T-helper 17 cell (primary cell): ENCODE measurements around the gene BBOF1. TPM values are rescaled to one million over a fixed set of nuclear protein-coding genes. Genes with fewer than 3 reads are reported as not detected.
"Not testable (repeated sequence)": the region's sequence is repeated elsewhere in the genome, so short reads cannot be mapped to it uniquely, and the experiment has no call there.

Experiments used
- ATAC-seq: fragments of 150-1000 bp; cut with Tn5 transposase; 2 replicates; pipeline ENCODE4 v1.10.0; 2021; ENCODE audit warnings: mild to moderate bottlenecking, moderate library complexity
- DNase-seq, 3 donors: peaks; one replicate each; pipeline versions ENCODE4 v3.0.0 to v3.0.0-alpha.2; 2020 to 2021
- H3K9me3 ChIP-seq: one replicate; pipeline ENCODE4 v1.7.0; 2013; ENCODE audit warnings: low read length, mild to moderate bottlenecking; ENCODE audit not compliant: control insufficient read depth, poor library complexity, severe bottlenecking
- H3K27ac Mint-ChIP-seq: one replicate; pipeline ENCODE4 v1.8.0; 2022; ENCODE audit warnings: mild to moderate bottlenecking, moderate library complexity, mixed read lengths
- H3K27me3 Mint-ChIP-seq: one replicate; pipeline ENCODE4 v1.8.0; 2022; ENCODE audit warnings: mixed read lengths
- H3K36me3 Mint-ChIP-seq: one replicate; pipeline ENCODE4 v1.8.0; 2022; ENCODE audit warnings: low read depth, mixed read lengths
- H3K4me1 Mint-ChIP-seq: one replicate; pipeline ENCODE4 v1.8.0; 2022; ENCODE audit warnings: mild to moderate bottlenecking, mixed read lengths
- H3K4me3 Mint-ChIP-seq: one replicate; pipeline ENCODE4 v1.8.0; 2022; ENCODE audit warnings: mild to moderate bottlenecking, moderate library complexity, mixed read lengths
- total RNA-seq, 4 donors: library from RNA in 2 of 4; stranded (reverse) in 2 of 4; gene quantifications; one replicate each; pipeline ENCODE4 v1.2.3 and lab custom pipeline; 2022 to 2026

BBOF1 gene
- total RNA-seq, 2 donors from 2014 or later: 2.5 to 2.8 TPM

DNA sequence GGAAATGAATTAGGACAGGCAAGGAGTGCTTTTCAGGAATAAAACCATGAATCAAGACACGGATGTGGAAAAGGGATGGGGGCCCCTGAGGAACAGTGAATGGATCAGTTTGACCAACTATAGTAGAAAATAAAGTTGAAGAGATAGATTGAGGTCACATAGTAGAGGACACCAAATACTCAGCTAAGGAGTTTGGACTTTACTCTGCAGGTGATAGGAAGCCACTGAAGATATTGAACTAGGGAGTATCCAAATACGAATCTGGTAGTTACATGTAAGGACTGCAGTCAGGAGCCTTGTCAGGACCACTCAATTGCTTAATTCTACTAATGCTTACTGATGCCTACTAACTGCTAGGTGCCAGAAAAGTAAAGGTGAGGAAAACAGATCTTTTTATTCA, 20.4 kb upstream of the BBOF1 start:
- no peak overlapping the region for H3K27ac Mint-ChIP-seq
- DNase-seq (no peak), ATAC-seq (no peak)
- no peak overlapping the region for H3K4me3 Mint-ChIP-seq
- H3K27me3 Mint-ChIP-seq: no peaks in the 10 kb centered on the region
- H3K9me3 ChIP-seq: no peaks in the 10 kb centered on the region
- H3K36me3 Mint-ChIP-seq: peaks cover 12% of the 10 kb centered on the region
- peaks cover 10% of the 10 kb centered on the region for H3K4me1 Mint-ChIP-seq

DNA sequence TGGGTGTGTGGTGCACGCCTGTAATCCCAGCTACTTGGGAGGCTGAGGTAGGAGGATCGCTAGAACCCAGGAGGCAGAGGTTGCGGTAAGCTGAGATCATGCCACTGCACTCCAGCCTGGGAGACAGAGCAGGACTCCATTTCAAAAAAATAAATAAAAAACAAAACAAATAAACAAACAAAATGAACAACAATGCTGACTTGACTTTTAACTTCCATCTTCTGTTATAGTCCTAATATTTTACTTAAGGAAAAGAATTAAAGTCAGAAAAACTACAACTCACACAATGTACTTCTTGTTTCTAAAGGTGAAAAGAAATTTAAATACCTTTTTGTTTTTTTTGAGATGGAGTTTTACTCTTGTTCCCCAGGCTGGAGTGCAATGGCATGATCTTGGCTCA, 13.5 kb upstream of the BBOF1 start:
- H3K9me3 ChIP-seq, H3K27me3 Mint-ChIP-seq, H3K36me3 Mint-ChIP-seq, H3K4me3 Mint-ChIP-seq, H3K4me1 Mint-ChIP-seq, ATAC-seq, DNase-seq: not testable (repeated sequence)
- H3K27ac Mint-ChIP-seq: peak overlapping the region; percentile 6

DNA sequence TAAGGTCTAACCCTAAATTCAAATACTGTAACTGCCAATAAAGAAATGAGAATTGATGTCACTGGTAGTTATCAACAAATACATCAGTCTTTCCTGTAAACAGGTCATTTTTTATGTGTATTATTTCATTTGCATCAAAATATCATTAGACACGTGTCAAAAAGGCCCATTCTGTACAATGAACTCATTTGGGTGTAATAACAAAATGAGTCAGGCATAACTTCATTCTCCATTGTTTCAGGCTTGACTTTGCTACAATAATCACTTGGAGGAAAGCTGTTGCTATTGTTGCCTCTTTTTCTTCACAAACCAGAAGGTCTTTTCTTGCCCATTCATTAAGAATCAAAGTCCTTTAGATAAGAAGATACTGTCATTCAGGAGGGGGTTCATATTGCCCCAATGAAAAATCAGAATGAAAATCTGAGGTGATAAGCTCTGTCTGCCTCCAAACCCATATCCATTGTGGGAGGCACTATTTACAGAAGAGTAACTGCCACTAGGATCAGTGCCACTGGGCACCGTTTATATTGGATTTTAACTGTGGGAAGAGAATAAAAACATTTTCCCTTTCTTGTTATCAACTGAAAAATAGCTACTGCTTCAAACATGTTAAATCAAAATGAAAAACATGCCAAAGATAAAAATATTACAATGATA, 10.2 kb upstream of the BBOF1 start:
- no peaks in the 10 kb centered on the region for H3K9me3 ChIP-seq
- ATAC-seq (no peak), DNase-seq (no peak)
- no peak overlapping the region for H3K27ac Mint-ChIP-seq
- H3K4me1 Mint-ChIP-seq: peaks cover 2% of the 10 kb centered on the region
- peaks cover 6% of the 10 kb centered on the region for H3K36me3 Mint-ChIP-seq
- H3K4me3 Mint-ChIP-seq: no peak overlapping the region
- H3K27me3 Mint-ChIP-seq: no peaks in the 10 kb centered on the region

DNA sequence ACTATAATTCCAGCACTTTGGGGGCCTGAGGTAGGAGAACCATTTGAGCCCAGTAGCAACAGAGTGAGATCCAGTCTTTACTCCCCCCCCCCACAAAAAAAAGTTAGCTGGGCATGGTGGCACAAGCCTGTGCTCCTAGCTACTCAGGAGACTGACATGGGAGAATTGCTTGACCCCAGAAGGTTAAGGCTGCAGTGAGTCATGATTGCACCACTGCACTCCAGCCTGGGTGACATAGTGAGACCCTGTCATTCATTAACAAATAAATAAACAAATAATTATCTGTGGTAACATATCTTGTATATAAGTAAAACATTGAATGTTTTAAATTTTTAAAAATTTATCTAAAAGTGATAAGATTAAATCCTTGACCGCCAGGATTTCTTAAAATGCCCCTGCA, 4.8 kb upstream of the BBOF1 start:
- H3K36me3 Mint-ChIP-seq: peaks cover 6% of the 10 kb centered on the region
- H3K27me3 Mint-ChIP-seq: no peaks in the 10 kb centered on the region
- no peaks in the 10 kb centered on the region for H3K9me3 ChIP-seq
- H3K27ac Mint-ChIP-seq: no peak overlapping the region
- H3K4me3 Mint-ChIP-seq: no peak overlapping the region
- ATAC-seq: no peak
- no peak for DNase-seq
- H3K4me1 Mint-ChIP-seq: peaks cover 8% of the 10 kb centered on the region

DNA sequence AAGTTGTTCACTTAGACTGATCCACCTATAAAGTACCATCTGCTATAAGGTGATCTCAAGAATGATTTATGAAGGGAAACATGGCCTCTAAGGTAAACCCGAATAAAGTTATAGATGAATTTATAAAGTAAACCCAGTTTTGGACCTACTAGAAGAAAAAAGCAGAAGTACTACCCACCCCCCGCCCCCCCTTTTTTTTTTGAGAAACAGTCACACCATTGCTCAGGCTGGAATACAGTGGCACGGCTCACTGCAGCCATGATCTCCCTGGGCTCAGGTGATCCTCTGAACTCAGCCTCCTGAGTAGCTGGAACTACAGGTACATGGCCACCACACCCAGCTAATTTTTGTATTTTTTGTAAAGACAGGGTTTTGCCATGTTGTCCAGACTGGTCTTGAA, 4.0 kb upstream of the BBOF1 start:
- H3K4me1 Mint-ChIP-seq: peaks cover 9% of the 10 kb centered on the region
- peak overlapping the region; percentile 2 for H3K27ac Mint-ChIP-seq
- DNase-seq: no peak
- H3K36me3 Mint-ChIP-seq: peaks cover 6% of the 10 kb centered on the region
- H3K4me3 Mint-ChIP-seq: no peak overlapping the region
- ATAC-seq: no peak
- no peaks in the 10 kb centered on the region for H3K9me3 ChIP-seq
- H3K27me3 Mint-ChIP-seq: no peaks in the 10 kb centered on the region

DNA sequence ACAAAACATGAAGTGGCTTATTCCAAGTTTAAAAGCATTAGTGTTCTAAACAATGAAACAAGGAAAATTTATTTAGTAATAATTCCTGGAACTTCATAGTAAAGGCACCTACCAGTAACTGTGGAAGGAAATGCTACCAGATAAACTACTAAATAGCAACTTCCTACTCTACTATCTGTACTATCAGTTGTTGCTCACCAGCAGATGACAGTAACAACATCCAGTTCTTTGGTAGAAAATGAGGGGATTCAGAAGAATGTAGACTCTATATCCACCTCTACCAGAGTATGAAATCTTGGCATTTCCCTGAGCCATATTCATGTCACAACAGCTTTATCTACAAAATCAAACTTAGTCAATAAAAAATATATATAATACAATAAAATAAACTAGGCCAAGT, 3.2 kb upstream of the BBOF1 start:
- H3K4me3 Mint-ChIP-seq: no peak overlapping the region
- ATAC-seq (no peak), DNase-seq (no peak)
- H3K27ac Mint-ChIP-seq: no peak overlapping the region
- H3K4me1 Mint-ChIP-seq: peaks cover 9% of the 10 kb centered on the region
- H3K36me3 Mint-ChIP-seq: peaks cover 6% of the 10 kb centered on the region
- H3K27me3 Mint-ChIP-seq: no peaks in the 10 kb centered on the region
- H3K9me3 ChIP-seq: no peaks in the 10 kb centered on the region

DNA sequence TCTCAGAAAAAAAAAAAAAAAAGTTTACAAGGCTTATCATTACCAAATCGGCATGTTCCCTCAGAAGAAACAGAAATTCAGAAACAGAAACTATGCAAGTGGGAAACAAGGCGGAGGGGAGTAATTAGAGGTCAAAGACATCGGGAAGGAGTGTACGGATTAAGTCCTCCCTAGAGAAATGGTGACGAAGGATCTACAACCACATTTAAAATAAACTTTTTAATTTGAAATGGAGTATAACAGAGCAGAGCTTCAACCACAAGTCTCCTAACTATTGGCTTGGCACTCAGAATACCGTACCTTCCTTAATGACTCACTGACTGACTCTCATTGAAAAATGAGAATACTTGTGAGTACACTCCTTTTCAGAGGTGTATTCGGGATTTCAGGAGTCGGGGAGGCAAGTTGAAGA, 969 bp upstream of the BBOF1 start:
- Mint-ChIP-seq H3K4me3 (peak overlapping the region; percentile 95), H3K27me3 (no peaks in the 10 kb centered on the region), H3K4me1 (peaks cover 9% of the 10 kb centered on the region), H3K36me3 (peaks cover 2% of the 10 kb centered on the region), H3K27ac (peak overlapping the region; percentile 93)
- no peaks in the 10 kb centered on the region for H3K9me3 ChIP-seq
- ATAC-seq: peak; percentile 15
- DNase-seq: no peak

DNA sequence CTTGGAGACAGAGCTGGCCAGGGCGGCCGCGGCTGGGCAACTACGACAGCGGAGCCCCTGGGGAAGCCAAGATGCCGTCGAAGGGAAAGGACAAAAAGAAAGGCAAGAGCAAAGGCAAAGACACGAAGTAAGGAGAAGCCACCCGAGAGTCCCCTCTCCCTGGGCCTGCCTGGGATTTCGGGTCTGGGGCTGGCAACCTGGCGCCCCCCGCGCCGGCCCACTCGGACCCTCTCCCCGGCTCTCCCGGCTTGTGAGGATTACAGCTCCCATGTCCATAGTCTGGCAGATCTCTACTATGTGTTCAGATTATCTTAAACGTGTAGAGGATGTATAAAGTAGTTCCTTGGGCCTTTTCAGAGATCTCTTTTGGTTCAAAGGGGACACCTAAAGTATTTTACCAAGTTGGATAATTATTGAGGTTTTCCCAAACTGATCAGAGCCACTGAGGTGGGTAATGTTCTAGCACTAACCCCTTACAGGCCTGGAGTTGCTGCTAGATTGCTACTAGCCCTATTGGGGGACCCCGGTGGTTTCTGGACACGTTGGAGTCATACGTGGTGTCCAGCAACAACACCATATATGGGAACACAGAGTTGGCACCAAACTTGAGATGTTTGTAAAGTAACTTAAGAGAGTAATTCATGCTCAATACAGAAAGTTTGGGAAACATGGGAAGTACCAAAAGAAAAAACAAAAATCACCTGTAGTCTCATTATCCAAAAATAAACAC, 424 bp downstream of the BBOF1 start:
- H3K9me3 ChIP-seq: no peaks in the 10 kb centered on the region
- DNase-seq (no peak), ATAC-seq (no peak)
- Mint-ChIP-seq H3K4me1 (peaks cover 8% of the 10 kb centered on the region), H3K36me3 (no peaks in the 10 kb centered on the region), H3K27ac (peak overlapping the region; percentile 93), H3K4me3 (peak overlapping the region; percentile 95), H3K27me3 (no peaks in the 10 kb centered on the region)

DNA sequence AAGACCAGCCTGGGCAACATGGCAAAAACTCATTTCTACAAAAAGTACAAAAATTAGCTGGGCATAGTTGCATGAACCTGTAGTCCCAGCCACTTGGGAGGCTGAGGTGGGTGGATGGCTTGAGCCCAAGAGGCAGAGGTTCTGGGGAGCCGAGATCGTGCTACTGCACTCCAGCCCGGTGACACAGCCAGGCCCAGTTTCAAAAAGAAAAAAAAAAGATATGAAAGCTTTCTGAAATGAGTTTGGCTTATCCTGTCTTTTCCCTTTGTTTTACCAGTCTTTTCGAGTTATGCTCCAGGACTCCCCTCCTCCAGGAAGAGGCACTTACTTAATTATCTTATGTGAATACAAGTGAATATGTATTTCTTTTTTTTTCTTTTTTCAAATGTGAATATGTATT, 3.2 kb downstream of the BBOF1 start:
- Mint-ChIP-seq H3K27ac (no peak overlapping the region), H3K4me1 (peaks cover 8% of the 10 kb centered on the region), H3K4me3 (no peak overlapping the region), H3K27me3 (no peaks in the 10 kb centered on the region), H3K36me3 (no peaks in the 10 kb centered on the region)
- DNase-seq (no peak), ATAC-seq (no peak)
- no peaks in the 10 kb centered on the region for H3K9me3 ChIP-seq

DNA sequence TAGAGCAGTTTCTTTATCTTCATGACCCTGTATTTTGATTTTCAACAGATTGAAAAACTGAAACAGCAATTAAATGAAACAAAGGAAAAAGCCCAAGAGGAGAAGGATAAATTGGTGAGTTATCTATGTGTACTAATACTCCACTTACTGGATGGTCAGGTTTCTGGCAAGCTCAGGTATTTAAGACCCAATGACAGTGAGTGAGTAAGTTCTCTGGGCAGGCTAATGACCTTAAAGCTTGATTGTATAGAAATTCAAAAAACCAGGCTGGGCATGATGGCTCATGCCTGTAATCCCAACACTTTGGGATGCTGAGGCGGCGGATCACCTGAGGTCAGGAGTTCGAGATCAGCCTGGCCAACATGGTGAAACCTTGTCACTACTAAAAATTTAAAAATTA, 10.0 kb downstream of the BBOF1 start:
- Mint-ChIP-seq H3K27ac (no peak overlapping the region), H3K4me1 (no peaks in the 10 kb centered on the region), H3K36me3 (peaks cover 3% of the 10 kb centered on the region), H3K27me3 (no peaks in the 10 kb centered on the region), H3K4me3 (no peak overlapping the region)
- ATAC-seq: no peak
- no peak for DNase-seq
- H3K9me3 ChIP-seq: no peaks in the 10 kb centered on the region

DNA sequence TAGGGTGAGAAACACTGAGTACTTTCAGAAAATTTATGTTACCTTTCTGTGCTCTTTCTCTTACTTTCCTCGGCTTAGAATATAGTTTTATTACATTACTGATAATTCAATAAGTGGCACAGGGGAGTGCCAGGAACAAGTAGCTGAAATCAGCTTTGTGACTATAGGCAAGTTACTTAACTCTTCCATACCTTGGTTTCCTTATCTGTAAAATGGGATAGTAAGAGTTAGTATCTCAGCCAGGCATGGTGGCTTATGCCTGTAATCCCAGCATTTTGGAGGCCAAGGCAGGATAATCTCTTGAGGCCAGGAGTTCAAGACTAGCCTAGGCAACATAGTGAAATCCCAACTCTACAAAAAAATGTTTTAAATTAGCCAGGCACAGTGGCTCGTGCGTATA, 15.4 kb downstream of the BBOF1 start:
- Mint-ChIP-seq H3K27me3 (no peaks in the 10 kb centered on the region), H3K4me3 (no peak overlapping the region), H3K27ac (no peak overlapping the region), H3K4me1 (peaks cover 2% of the 10 kb centered on the region), H3K36me3 (peaks cover 4% of the 10 kb centered on the region)
- no peak for ATAC-seq
- H3K9me3 ChIP-seq: no peaks in the 10 kb centered on the region
- no peak for DNase-seq

DNA sequence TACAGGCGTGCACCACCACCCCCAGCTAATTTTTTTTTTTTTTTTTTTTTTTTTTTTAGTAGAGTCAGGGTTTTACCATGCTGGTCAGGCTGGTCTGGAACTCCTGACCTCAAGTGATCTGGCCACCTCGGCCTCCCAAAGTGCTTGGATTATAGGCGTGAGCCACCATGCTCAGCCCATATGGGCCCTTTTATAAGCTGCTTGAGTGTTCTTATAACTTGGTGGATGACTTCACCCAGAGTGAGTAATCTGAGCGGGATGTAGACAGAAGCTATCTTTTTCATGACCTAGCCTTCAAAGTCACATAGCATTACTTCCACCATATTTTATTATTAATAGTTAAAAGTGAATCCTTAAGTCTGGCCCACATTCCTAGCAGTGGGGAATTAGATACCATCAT, 16.4 kb downstream of the BBOF1 start:
- H3K4me3 Mint-ChIP-seq: no peak overlapping the region
- no peaks in the 10 kb centered on the region for H3K9me3 ChIP-seq
- H3K4me1 Mint-ChIP-seq: peaks cover 2% of the 10 kb centered on the region
- no peak overlapping the region for H3K27ac Mint-ChIP-seq
- peaks cover 4% of the 10 kb centered on the region for H3K36me3 Mint-ChIP-seq
- ATAC-seq (no peak), DNase-seq (no peak)
- no peaks in the 10 kb centered on the region for H3K27me3 Mint-ChIP-seq

DNA sequence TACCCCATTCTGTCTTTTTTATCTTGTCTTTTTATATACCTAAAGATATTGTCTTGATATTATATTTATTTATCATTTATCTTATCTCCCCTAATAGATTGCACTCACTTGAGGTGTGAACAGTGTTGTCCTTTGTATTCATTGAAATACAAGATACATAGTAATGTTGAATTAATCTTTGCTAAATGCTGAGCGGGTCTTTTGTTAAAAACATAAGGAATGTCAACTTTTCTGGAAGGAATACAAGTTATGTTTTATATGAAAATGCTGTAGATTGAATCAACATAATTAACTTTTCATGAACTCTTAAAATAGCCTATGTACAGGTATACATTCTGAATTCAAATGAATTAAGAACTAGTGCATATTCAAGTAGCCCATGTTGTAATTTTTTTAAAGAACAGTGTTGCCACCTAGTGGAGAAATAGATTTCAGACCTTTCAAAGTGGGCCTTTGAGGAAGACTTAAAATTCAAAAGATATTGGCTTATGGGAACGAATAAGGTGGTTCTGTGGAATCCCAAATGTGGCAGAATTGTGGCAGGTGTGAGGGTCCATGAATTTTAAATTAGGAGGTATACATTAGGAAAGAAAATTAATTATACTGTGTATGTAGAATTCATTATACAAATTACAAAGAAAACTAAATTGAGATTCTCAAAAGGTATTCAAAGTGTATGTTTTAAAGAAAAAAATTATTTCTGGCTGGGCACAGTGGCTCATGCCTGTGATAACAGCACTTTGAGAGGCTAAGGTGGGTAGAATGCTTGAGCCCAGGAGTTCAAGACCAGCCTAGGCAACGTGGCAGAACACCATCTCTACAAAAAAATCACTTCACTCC, 19.1 kb downstream of the BBOF1 start:
- no peaks in the 10 kb centered on the region for H3K9me3 ChIP-seq
- Mint-ChIP-seq H3K4me1 (peaks cover 2% of the 10 kb centered on the region), H3K27ac (no peak overlapping the region), H3K27me3 (no peaks in the 10 kb centered on the region), H3K4me3 (no peak overlapping the region), H3K36me3 (peaks cover 2% of the 10 kb centered on the region)
- ATAC-seq (peak; percentile 48), DNase-seq (no peak)
